Progenitor cell of endocrine pancreas (in vitro differentiated cells): ENCODE data around the gene GYPC. TPM values are rescaled to one million over a fixed set of nuclear protein-coding genes. Genes with fewer than 3 reads are reported as not detected.

ENCODE experiments used
- DNase-seq: peaks from one replicate; pipeline ENCODE4 v3.0.0; 2021; ENCODE audit warnings: low spot score; ENCODE audit not compliant: unreplicated experiment
- H3K27ac Mint-ChIP-seq: 2 replicates; pipeline ENCODE4 v1.8.0; 2021; ENCODE audit warnings: mild to moderate bottlenecking, moderate library complexity, mixed read lengths
- H3K27me3 Mint-ChIP-seq: 2 replicates; pipeline ENCODE4 v1.8.0; 2021; ENCODE audit warnings: mixed read lengths
- H3K36me3 Mint-ChIP-seq: 2 replicates; pipeline ENCODE4 v1.8.0; 2022; ENCODE audit warnings: mixed read lengths; ENCODE audit not compliant: insufficient read depth
- H3K4me1 Mint-ChIP-seq: 2 replicates; pipeline ENCODE4 v1.8.0; 2021; ENCODE audit warnings: low read depth, mixed read lengths
- H3K4me3 Mint-ChIP-seq: 2 replicates; pipeline ENCODE4 v1.8.0; 2021; ENCODE audit warnings: low read depth, mild to moderate bottlenecking, moderate library complexity, mixed read lengths
- H3K9me3 Mint-ChIP-seq: 2 replicates; pipeline ENCODE4 v1.8.0; 2021; ENCODE audit warnings: low read depth, mixed read lengths
- total RNA-seq: library from RNA; stranded (reverse); gene quantifications from 2 replicates; pipeline ENCODE4 v1.2.1, GENCODE V29; 2021
- TF ChIP-seq, protein P1 (sequence below): fragments of 200-600 bp; sonication (generic); IDR thresholded peaks from one replicate; pipeline ENCODE4 v1.5.0; 2021; ENCODE audit warnings: antibody characterized with exemption, mild to moderate bottlenecking; ENCODE audit not compliant: unreplicated experiment

Gene GYPC
- total RNA-seq, 1 donor from 2014 or later = 29.5 TPM

DNA sequence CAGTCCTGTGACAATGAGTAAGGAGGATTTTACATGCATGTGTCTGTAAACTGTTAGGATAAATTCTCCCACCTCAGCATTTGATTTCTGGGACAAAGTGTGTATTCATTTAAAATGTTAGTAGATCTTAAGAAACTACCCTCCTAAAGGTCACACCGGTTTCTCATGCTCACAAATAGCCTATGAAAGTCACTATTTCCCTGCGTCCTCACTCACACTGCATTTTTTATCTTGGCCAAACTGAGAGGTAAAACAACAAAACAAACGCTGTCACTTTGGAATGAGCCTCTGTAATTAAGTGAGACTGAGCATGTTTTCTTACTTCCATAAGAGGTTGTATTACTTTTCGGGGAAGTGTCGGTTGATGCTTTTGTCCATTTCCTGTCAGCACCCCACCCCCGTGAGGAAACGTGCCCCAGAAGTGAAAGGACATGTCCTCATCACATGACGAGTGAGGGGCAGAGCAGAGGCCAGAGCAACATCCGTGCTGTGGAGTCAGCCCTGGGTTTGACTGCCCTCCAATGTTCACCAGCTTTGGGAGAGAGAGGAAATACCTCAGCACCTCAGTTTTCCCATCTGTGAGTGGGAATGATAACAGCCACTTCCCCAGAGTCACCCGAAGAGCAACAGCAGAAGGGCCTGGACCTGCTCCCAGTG lies 3.1 kb downstream of the GYPC start:
- peaks cover 35% of the 10 kb centered on the region for H3K4me1 Mint-ChIP-seq
- H3K27ac Mint-ChIP-seq = peak overlapping the region; percentile 79
- no peaks in the 10 kb centered on the region for H3K9me3 Mint-ChIP-seq
- DNase-seq = no peak
- H3K36me3 Mint-ChIP-seq = no peaks in the 10 kb centered on the region
- peaks cover 8% of the 10 kb centered on the region for H3K27me3 Mint-ChIP-seq
- H3K4me3 Mint-ChIP-seq = no peak overlapping the region
- TF ChIP-seq, protein P1, sequence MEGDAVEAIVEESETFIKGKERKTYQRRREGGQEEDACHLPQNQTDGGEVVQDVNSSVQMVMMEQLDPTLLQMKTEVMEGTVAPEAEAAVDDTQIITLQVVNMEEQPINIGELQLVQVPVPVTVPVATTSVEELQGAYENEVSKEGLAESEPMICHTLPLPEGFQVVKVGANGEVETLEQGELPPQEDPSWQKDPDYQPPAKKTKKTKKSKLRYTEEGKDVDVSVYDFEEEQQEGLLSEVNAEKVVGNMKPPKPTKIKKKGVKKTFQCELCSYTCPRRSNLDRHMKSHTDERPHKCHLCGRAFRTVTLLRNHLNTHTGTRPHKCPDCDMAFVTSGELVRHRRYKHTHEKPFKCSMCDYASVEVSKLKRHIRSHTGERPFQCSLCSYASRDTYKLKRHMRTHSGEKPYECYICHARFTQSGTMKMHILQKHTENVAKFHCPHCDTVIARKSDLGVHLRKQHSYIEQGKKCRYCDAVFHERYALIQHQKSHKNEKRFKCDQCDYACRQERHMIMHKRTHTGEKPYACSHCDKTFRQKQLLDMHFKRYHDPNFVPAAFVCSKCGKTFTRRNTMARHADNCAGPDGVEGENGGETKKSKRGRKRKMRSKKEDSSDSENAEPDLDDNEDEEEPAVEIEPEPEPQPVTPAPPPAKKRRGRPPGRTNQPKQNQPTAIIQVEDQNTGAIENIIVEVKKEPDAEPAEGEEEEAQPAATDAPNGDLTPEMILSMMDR = no peak

DNA sequence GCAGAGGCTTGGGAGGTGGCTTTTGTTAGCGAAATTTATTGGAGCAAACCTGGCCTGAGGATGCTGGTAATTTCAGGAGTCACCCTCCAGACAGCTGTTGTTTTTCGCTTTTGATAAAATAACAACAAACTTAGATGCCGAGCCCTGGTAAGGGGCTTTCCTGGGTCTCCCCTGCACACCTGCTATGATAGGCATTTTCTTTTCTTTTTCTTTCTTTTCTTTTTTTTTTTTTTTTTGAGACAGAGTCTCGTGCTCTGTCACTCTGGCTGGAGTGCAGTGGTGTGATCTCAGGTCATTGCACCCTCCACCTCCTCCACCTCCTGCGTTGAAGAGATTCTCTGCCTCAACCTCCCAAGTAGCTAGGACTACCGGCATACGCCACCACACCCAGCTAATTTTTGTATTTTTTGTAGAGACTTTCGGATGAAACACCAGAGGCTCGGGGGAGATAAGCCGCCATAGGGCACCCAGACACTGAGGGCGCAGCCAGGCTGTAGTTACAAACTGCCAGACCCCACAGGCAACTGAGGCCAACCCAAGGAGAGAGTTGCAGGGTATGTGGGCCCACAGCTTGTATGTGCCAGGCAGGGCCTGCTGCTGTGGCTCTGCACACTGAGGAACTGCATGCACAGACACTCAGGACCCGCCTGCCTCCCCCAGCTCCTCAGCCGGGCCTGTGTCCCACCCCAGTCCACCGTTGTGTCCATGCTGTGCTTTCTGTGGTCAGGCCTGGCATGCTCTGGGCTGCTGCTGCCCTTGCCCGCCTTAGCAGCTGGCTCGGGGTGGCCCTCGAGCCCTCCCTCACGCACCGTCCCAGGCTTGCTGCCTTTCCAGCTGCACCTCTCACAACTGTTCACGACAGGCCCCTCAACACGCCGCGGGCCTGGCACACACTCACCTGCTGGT lies 3.9 kb downstream of the GYPC start:
- no peaks in the 10 kb centered on the region for H3K9me3 Mint-ChIP-seq
- no peaks in the 10 kb centered on the region for H3K36me3 Mint-ChIP-seq
- no peak overlapping the region for H3K4me3 Mint-ChIP-seq
- H3K27me3 Mint-ChIP-seq = peaks cover 4% of the 10 kb centered on the region
- H3K4me1 Mint-ChIP-seq = peaks cover 35% of the 10 kb centered on the region
- no peak for DNase-seq
- TF ChIP-seq, protein P1 = no peak
- no peak overlapping the region for H3K27ac Mint-ChIP-seq

DNA sequence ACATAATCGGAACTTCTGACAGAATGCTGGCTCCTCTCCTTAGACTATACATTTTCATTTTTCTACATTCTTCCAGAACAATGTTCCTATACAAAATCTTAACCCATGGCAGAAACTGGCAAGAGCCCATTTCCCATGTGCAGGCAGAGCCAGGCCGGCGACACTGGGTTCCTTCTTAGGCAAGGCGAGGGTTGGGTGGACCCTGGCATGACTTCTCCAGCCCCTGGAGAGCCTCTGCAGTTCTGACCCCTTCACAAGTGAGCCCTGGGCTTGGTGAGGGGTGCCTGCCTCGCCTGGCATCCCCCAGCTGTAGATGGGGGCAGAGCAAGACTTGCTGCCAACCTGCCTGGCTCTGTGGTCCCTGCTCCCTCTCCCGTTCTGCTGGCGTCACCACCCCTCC lies 5.0 kb downstream of the GYPC start:
- Mint-ChIP-seq H3K27ac (no peak overlapping the region), H3K9me3 (no peaks in the 10 kb centered on the region), H3K27me3 (no peaks in the 10 kb centered on the region), H3K4me3 (no peak overlapping the region), H3K4me1 (peaks cover 35% of the 10 kb centered on the region), H3K36me3 (no peaks in the 10 kb centered on the region)
- no peak for DNase-seq
- TF ChIP-seq, protein P1 = no peak

DNA sequence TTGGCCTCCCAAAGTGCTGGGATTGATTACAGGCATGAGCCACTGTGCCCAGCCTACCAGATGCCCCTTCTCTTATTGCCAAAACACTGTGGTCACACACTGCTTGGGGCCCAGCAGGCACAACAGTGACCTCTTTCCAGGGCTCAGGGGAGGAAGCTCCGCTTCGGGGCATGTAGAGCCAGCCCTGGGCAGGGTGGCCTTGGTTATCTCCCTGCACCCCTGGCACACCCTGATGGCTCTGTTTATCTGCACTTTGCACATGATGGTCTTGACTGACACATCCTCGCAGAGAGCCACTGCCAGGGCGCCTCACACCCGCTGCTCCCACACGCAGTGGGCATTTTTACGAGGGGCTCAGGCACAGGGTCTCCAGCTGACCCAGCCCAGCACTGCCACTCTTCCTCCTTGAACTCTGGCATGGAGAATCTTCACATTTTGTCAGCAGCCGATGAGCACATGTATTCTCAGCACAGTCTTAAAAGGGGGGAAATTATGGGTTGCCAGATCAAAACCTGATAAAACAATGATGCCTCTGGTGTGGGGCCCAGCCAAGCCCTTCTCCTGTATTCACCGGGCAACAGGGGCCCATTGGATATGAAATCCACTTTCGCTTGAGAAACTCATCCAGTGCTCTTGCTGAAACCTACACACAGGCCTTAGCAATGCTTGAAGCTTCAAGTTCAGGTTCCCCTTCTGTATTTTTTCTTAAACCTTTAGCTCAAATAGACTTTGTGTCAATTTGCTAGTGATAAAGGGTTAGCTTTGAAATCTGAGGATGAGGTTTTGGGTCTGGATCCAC lies 5.9 kb downstream of the GYPC start:
- Mint-ChIP-seq H3K27me3 (no peaks in the 10 kb centered on the region), H3K9me3 (no peaks in the 10 kb centered on the region), H3K4me3 (no peak overlapping the region), H3K27ac (no peak overlapping the region), H3K36me3 (no peaks in the 10 kb centered on the region), H3K4me1 (peaks cover 38% of the 10 kb centered on the region)
- TF ChIP-seq, protein P1 = no peak
- DNase-seq = no peak

GRCh38 chr2:126662621-126663020 lies 6.7 kb downstream of the GYPC start:
- H3K27ac Mint-ChIP-seq = peak overlapping the region; percentile 21
- no peaks in the 10 kb centered on the region for H3K9me3 Mint-ChIP-seq
- H3K4me3 Mint-ChIP-seq = no peak overlapping the region
- TF ChIP-seq, protein P1 = no peak
- H3K4me1 Mint-ChIP-seq = peaks cover 33% of the 10 kb centered on the region
- H3K36me3 Mint-ChIP-seq = no peaks in the 10 kb centered on the region
- no peak for DNase-seq
- no peaks in the 10 kb centered on the region for H3K27me3 Mint-ChIP-seq
